ENCODE data around the gene FLYWCH2.

- TF ChIP-seq CTCF (IDR thresholded peaks at IDR 0.05) (no peak), EZH2phosphoT487 (IDR thresholded peaks at IDR 0.05) (no peak)
These were observed 43.2 kb upstream of the FLYWCH2 start for GRCh38 chr16:2839650-2840450.
